ENCODE results near the gene COLQ.
"Not testable (repeated sequence)": the region's sequence is repeated elsewhere in the genome, so short reads cannot be mapped to it uniquely, and the experiment has no call there.

Gene COLQ

DNA sequence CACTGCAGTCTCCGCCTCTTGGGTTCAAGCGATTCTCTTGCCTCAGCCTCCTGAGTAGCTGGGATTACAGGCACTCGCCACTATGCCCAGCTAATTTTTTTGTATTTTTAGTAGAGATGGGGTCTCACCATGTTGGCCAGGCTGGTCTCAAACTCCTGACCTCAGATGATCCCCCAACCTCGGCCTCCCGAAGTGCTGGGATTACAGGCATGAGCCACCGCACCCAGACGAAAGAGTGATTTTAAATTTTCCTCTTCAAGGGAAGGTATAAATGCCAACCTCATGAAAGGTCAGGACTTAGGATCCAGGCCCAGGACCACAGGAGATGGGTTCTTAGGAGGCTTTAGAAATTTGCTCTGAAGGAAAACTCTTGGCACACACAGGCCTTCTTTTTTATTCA is 110.5 kb downstream of the COLQ start:
- ATAC-seq = not testable (repeated sequence)

DNA sequence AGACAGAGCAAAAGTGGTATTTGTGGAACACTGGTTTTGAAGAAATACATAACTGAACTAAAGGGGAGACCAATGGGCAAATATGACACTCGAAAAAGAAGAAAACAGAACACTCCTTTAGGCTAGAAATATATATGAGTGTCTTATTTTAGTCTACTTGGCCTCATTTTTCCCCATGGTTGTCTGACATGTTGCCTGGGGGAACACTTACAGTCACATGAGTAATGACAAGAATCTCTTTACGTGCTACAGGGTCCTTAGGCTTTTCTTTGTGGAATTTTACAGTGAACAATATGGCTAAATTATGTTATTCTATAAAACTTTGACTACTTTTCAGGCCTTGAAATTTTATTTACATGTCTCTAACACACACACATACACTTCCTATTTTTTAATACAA is 111.7 kb downstream of the COLQ start:
- ATAC-seq = no peak

DNA sequence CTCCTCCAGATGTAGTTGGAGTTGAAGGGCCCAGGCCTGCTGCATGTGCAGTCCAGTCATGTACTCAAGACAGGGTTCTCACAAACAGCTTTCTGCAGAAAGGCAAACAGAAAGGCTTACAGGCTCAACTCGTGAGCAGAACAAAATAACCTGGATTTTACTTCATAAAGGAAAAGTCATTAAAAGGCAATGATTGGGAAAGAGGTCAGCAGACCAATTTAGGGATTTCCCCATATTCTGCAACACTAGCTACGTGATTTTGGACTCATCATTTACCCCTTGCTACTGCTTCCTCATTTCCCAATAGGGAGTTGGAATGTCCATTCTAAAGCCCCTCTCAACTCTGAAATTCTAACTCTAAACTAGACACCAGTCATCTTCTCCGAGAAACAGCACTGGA is 112.3 kb downstream of the COLQ start:
- ATAC-seq = no peak

- peak; percentile 65 to 69 for ATAC-seq
Observed at GRCh38 chr3:15405448-15406050, 116.0 kb downstream of the COLQ start.

DNA sequence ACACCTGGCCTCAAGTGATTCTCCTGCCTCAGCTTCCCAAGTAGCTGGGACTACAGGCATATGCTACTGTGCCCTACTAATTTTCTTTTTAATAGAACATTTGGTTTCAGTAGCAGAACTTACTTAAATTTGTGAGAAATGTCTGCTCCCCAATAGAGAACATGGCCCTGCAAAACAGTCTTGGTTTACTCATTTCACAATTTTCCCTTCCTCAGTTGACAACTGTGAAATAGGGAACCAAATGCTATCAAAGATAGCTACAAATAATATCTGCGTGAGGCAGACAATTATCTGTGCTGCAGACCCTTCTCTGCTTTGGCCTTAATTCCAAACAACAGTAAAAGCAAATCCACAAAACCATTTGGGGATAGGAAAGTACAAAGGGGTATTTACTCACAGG is 116.7 kb downstream of the COLQ start:
- no peak for ATAC-seq

GRCh38 chr3:15403965-15404364 is 117.5 kb downstream of the COLQ start:
- no peak for ATAC-seq

GRCh38 chr3:15403495-15403894 is 118.0 kb downstream of the COLQ start:
- no peak for ATAC-seq

- no peak for ATAC-seq
Observed at GRCh38 chr3:15401936-15402335, 119.6 kb downstream of the COLQ start.

Measured in activated CD4-positive, CD25-positive, alpha-beta regulatory T cell treated with anti-CD3 and anti-CD28 coated beads, Interleukin-2, amount 50 U/mL, for 24 hours (primary cell).